Trophoblast cell (in vitro differentiated cells and primary cell): ENCODE results near the gene DBH.

Source experiments
- DNase-seq, 2 donors: peaks; one replicate each; pipeline ENCODE4 v3.0.0-alpha.2; 2016
- H2AFZ ChIP-seq: 2 replicates; pipeline ENCODE4 v1.6.1; 2013; ENCODE audit warnings: low read length, moderate library complexity, mild to moderate bottlenecking; ENCODE audit not compliant: insufficient read depth, poor library complexity
- H2AK5ac ChIP-seq: 2 replicates; pipeline ENCODE4 v1.6.1; 2013; ENCODE audit warnings: mild to moderate bottlenecking, low read length
- H2BK120ac ChIP-seq: 2 replicates; pipeline ENCODE4 v1.6.1; 2013; ENCODE audit warnings: low read length, mild to moderate bottlenecking, moderate library complexity; ENCODE audit not compliant: insufficient read depth, poor library complexity
- H2BK12ac ChIP-seq: 2 replicates; pipeline ENCODE4 v1.6.1; 2013; ENCODE audit warnings: mild to moderate bottlenecking, low read length, moderate library complexity
- H2BK5ac ChIP-seq: 2 replicates; pipeline ENCODE4 v1.6.1; 2013; ENCODE audit warnings: low read length, low read depth, moderate library complexity, mild to moderate bottlenecking; ENCODE audit not compliant: poor library complexity
- H3K14ac ChIP-seq: 2 replicates; pipeline ENCODE4 v1.6.1; 2013; ENCODE audit warnings: mild to moderate bottlenecking, low read length
- H3K18ac ChIP-seq: 2 replicates; pipeline ENCODE4 v1.6.1; 2013; ENCODE audit warnings: mild to moderate bottlenecking, low read length
- H3K23ac ChIP-seq: 2 replicates; pipeline ENCODE4 v1.6.1; 2013; ENCODE audit warnings: low read length
- H3K27ac ChIP-seq: 2 replicates; pipeline ENCODE4 v1.5.1; 2013; ENCODE audit warnings: low read depth, mild to moderate bottlenecking, inconsistent platforms, low read length, moderate library complexity
- H3K27me3 ChIP-seq: 2 replicates; pipeline ENCODE4 v1.6.1; 2013; ENCODE audit warnings: inconsistent platforms, mild to moderate bottlenecking, low read length, moderate library complexity; ENCODE audit not compliant: insufficient read depth
- H3K36me3 ChIP-seq, 2 experiments: 1 replicate in 1 of 2; 2 replicates in 1 of 2; pipeline ENCODE4 v1.6.1; 2013; ENCODE audit warnings: low read length in 2 of 2, mild to moderate bottlenecking in 2 of 2, moderate library complexity in 1 of 2; ENCODE audit not compliant: insufficient read depth in 2 of 2, control insufficient read depth in 1 of 2
- H3K4ac ChIP-seq: 2 replicates; pipeline ENCODE4 v1.6.1; 2013; ENCODE audit warnings: low read depth, mild to moderate bottlenecking, low read length, moderate library complexity
- H3K4me1 ChIP-seq, 2 experiments: 1 replicate in 1 of 2; 2 replicates in 1 of 2; pipeline ENCODE4 v1.6.1; 2013; ENCODE audit warnings: low read length in 2 of 2, mild to moderate bottlenecking in 2 of 2, moderate library complexity in 1 of 2; ENCODE audit not compliant: insufficient read depth in 2 of 2, control insufficient read depth in 1 of 2
- H3K4me2 ChIP-seq: 2 replicates; pipeline ENCODE4 v1.6.1; 2013; ENCODE audit warnings: inconsistent platforms, mild to moderate bottlenecking, low read length, moderate library complexity
- H3K4me3 ChIP-seq: 2 replicates; pipeline ENCODE4 v1.5.1; 2013; ENCODE audit warnings: mild to moderate bottlenecking, low read depth, low read length, inconsistent platforms
- H3K79me1 ChIP-seq: one replicate; pipeline ENCODE4 v1.6.1; 2013; ENCODE audit warnings: low read length
- H3K79me2 ChIP-seq: 2 replicates; pipeline ENCODE4 v1.6.1; 2013; ENCODE audit warnings: low read length, mild to moderate bottlenecking; ENCODE audit not compliant: control insufficient read depth, insufficient read depth, poor library complexity
- H3K9ac ChIP-seq: 2 replicates; pipeline ENCODE4 v1.6.1; 2013; ENCODE audit warnings: mild to moderate bottlenecking, low read length
- H3K9me3 ChIP-seq: 2 replicates; pipeline ENCODE4 v1.6.1; 2013; ENCODE audit warnings: low read depth, mild to moderate bottlenecking, control low read depth, inconsistent platforms, low read length; ENCODE audit not compliant: insufficient read depth
- H4K12ac ChIP-seq: 2 replicates; pipeline ENCODE4 v1.6.1; 2013; ENCODE audit warnings: low read depth, mild to moderate bottlenecking, low read length, moderate library complexity
- H4K8ac ChIP-seq: 2 replicates; pipeline ENCODE4 v1.6.1; 2013; ENCODE audit warnings: low read depth, mild to moderate bottlenecking, low read length, moderate library complexity
- H4K91ac ChIP-seq: one replicate; pipeline ENCODE4 v1.6.1; 2013; ENCODE audit warnings: low read depth, mild to moderate bottlenecking, low read length, moderate library complexity
- WGBS: extraction: QIAGEN DNeasy Blood & Tissue Kit; methylation state at CpG from one replicate; pipeline ENCODE4 v1.1.7; 2013; ENCODE audit warnings: missing lambda C conversion rate; ENCODE audit not compliant: insufficient read length, insufficient coverage; ENCODE audit errors: extremely low coverage; 5-methylcytosine and 5-hydroxymethylcytosine counted together

Gene DBH

DNA sequence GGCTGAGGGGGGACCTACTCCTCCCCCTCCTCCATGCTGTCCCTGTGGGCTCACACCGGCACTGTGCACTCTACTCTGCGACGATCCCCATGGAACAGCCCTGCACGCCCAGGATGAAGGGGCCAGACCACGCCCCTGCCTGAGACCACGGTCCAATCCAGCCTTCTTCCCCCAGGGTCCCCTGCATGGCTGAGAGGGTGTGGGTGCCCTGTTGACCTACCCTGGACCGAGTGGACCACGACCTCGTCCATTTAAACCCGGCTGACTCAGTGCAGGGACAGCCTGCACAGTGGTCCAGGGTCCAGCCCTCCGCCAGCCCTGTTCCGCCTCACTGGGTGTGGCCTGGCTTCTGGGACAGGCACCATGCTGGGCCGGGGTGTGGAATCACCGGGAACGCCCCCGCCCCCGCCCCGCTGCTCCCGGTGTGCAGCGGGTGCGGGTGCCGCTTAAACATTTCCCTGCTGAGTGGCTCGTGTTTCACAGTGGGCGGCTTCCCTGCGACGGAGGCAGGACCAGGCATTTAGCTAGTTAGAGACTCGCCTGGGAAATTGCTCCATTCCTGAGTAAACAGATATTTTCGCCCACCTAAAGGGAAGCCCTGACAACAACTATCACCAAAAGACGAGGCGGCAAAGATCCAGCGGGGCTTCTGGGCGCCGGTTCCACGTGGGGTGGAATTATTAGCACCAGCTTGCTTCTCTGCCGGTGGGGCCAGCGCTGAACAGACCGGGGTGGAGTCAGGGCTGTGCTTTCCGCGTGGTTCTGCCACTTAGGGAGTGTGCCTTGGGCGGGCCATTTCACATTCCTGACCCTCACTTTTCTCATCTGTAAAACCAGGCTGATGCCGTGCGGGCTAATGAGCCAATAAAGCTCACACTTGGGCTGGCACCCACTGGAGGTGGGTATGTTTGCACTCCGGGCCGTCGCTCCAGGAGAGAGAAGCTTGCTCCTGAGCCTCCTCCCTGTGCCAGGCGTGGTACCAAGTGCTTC lies 22.6 kb downstream of the DBH start:
- Histone ChIP-seq H2BK12ac (no peak overlapping the region), H2BK5ac (no peak overlapping the region), H2BK120ac (no peak overlapping the region), H3K4me1 (peaks cover 0 to 4% of the 10 kb centered on the region in 2 experiments), H3K4me3 (no peak overlapping the region), H3K14ac (no peak overlapping the region), H3K23ac (no peak overlapping the region), H3K18ac (no peak overlapping the region), H3K9me3 (no peaks in the 10 kb centered on the region), H4K8ac (no peak overlapping the region), H3K79me2 (no peaks in the 10 kb centered on the region), H3K36me3 (no peaks in the 10 kb centered on the region), H3K79me1 (no peaks in the 10 kb centered on the region), H3K9ac (no peak overlapping the region), H3K27ac (no peak overlapping the region), H4K91ac (no peak overlapping the region), H2AK5ac (no peak overlapping the region), H2AFZ (no peak overlapping the region), H3K4me2 (peak overlapping the region; percentile 8), H3K27me3 (peaks cover 3% of the 10 kb centered on the region), H4K12ac (no peak overlapping the region), H3K4ac (no peak overlapping the region)
- no CpG with 5 or more reads among the region's 46 CpGs for WGBS
- peak in 1 of 2 donors; percentile 12 for DNase-seq

DNA sequence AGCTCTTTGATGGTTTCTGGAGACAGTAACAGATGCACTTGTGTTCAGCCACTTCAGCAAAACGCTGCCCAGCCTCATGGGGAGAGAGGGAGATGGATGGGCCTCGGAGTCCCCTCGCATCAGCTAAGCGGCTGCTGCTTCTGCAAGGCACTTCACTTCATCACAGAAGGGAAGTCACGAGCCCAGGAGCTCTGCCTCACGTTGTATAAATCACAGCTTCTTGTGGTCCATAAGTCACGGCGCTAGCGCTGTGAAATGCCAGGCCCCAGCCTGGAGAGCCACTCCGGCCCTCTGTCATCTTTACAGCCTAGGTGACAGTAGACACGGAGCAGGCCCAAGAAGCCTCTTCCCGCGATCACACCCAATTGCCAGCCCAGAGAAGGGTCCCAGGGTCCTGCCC lies 23.4 kb downstream of the DBH start:
- Histone ChIP-seq H3K27me3 (peaks cover 3% of the 10 kb centered on the region), H2AFZ (no peak overlapping the region), H3K79me2 (no peaks in the 10 kb centered on the region), H3K4me3 (no peak overlapping the region), H3K4ac (no peak overlapping the region), H3K79me1 (no peaks in the 10 kb centered on the region), H3K18ac (no peak overlapping the region), H3K14ac (no peak overlapping the region), H4K12ac (no peak overlapping the region), H3K23ac (no peak overlapping the region), H3K27ac (no peak overlapping the region), H2BK5ac (no peak overlapping the region), H3K36me3 (no peaks in the 10 kb centered on the region), H3K4me1 (peaks cover 0 to 4% of the 10 kb centered on the region in 2 experiments), H3K9ac (no peak overlapping the region), H4K91ac (no peak overlapping the region), H4K8ac (no peak overlapping the region), H2BK12ac (no peak overlapping the region), H3K9me3 (no peaks in the 10 kb centered on the region), H2AK5ac (no peak overlapping the region), H3K4me2 (no peak overlapping the region), H2BK120ac (no peak overlapping the region)
- DNase-seq: no peak
- WGBS: no CpG with 5 or more reads among the region's 13 CpGs

DNA sequence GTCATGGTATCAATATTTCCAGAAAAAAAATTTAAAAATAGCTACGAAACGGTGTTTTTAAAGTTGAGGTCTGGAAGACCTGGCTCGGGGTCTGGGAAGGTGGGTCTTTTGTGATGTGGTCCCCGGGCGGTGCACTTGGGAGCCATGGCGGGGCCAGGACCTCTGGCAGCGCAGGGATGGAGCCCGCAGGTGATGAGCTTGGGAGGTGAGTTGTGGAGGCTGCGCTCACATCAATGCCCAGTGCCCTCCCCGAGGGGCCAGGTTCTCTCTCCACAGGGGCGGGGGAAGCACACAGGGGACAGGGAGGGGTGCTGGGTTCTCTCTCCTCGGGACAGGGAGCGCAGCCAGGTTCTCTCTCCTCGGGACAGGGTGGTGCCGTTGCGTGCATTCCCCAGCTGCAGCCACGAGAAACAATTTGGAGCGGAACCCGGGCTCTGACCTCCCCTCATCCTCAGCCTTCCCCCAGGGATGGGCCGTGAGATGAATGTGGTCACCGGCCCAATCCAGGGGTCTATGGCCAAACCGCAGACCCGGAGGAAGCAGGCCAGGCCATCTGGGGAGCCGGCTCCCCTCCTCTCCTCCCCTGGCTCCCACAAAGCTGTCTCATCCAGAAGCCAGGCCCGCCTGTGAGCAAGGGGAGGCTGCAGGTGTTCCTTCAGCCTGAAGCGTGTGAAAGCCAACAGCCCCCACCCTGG lies 25.8 kb downstream of the DBH start:
- WGBS: no CpG with 5 or more reads among the region's 26 CpGs

DNA sequence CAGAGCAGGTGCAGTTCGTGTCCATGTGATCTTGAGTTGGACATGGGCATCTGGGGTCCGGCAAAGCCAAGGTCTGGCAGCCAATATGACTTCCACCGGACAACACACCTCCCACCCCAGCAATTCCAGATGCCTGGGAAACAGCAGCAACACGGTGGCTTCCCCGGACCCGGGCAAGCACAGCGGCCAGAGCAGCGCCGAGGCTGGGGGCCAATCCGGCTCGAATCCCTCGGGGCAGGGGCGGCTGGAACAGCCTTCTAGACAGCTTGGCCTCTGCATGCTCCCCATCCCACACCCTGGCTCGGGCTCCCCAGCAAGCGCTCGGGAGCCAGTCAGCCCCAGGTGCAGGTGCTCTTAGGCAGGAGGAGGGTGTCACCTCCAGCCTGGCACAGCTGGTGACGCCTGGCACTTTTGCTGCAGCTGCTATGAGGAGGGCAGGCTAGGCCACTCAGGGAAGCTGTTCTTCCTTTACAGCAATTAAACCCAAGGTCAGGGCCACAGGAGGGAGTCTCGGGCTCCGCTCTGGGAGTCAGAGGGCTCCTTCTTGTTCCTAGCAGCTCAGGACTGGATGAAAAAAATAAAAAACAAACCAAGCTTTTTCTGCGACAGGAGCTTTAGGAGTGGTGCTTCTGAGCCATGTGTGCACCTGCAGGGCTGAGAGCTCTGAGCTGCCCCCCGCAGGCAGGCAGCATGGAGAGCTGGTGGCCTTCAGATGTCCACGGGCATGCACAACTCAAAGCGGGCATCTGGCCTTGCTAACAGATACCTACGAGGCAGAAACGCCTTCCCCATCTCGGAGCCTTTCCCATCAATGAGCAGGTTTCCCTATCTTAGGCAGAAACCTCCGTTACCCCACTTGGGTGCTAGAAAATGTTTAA lies 28.2 kb downstream of the DBH start:
- no peak overlapping the region for H3K4ac ChIP-seq
- no peaks in the 10 kb centered on the region for H3K9me3 ChIP-seq
- no peak overlapping the region for H3K9ac ChIP-seq
- H4K8ac ChIP-seq: no peak overlapping the region
- no peak overlapping the region for H2BK120ac ChIP-seq
- no peak overlapping the region for H2BK12ac ChIP-seq
- H3K4me2 ChIP-seq: no peak overlapping the region
- H2AFZ ChIP-seq: no peak overlapping the region
- H3K79me2 ChIP-seq: no peaks in the 10 kb centered on the region
- H3K14ac ChIP-seq: no peak overlapping the region
- no peak overlapping the region for H3K4me3 ChIP-seq
- no peaks in the 10 kb centered on the region for H3K36me3 ChIP-seq
- H3K18ac ChIP-seq: no peak overlapping the region
- H3K23ac ChIP-seq: no peak overlapping the region
- no peaks in the 10 kb centered on the region for H3K79me1 ChIP-seq
- WGBS: no CpG with 5 or more reads among the region's 27 CpGs
- no peak overlapping the region for H4K91ac ChIP-seq
- H2AK5ac ChIP-seq: no peak overlapping the region
- H3K27me3 ChIP-seq: no peaks in the 10 kb centered on the region
- H4K12ac ChIP-seq: no peak overlapping the region
- DNase-seq: no peak
- no peak overlapping the region for H2BK5ac ChIP-seq
- no peaks in the 10 kb centered on the region for H3K4me1 ChIP-seq
- no peak overlapping the region for H3K27ac ChIP-seq

More for the DNA sequence above, 25.8 kb downstream of the DBH start:
- H2AK5ac ChIP-seq: no peak overlapping the region
- H4K8ac ChIP-seq: no peak overlapping the region
- no peaks in the 10 kb centered on the region for H3K79me2 ChIP-seq
- H3K27me3 ChIP-seq: peaks cover 3% of the 10 kb centered on the region
- no peak overlapping the region for H3K4ac ChIP-seq
- H3K4me1 ChIP-seq: peaks cover 0 to 4% of the 10 kb centered on the region in 2 experiments
- no peak overlapping the region for H3K4me3 ChIP-seq
- no peak overlapping the region for H3K4me2 ChIP-seq
- no peak overlapping the region for H4K12ac ChIP-seq
- no peak overlapping the region for H3K27ac ChIP-seq
- H2BK120ac ChIP-seq: no peak overlapping the region
- no peak overlapping the region for H3K14ac ChIP-seq
- H2BK5ac ChIP-seq: no peak overlapping the region
- no peak overlapping the region for H2BK12ac ChIP-seq
- H4K91ac ChIP-seq: no peak overlapping the region
- no peaks in the 10 kb centered on the region for H3K36me3 ChIP-seq
- no peaks in the 10 kb centered on the region for H3K9me3 ChIP-seq
- H3K18ac ChIP-seq: no peak overlapping the region
- no peak overlapping the region for H3K9ac ChIP-seq
- H2AFZ ChIP-seq: no peak overlapping the region
- H3K23ac ChIP-seq: no peak overlapping the region
- no peaks in the 10 kb centered on the region for H3K79me1 ChIP-seq
- no peak for DNase-seq
